ENCODE measurements around the gene FLRT2.

DNA sequence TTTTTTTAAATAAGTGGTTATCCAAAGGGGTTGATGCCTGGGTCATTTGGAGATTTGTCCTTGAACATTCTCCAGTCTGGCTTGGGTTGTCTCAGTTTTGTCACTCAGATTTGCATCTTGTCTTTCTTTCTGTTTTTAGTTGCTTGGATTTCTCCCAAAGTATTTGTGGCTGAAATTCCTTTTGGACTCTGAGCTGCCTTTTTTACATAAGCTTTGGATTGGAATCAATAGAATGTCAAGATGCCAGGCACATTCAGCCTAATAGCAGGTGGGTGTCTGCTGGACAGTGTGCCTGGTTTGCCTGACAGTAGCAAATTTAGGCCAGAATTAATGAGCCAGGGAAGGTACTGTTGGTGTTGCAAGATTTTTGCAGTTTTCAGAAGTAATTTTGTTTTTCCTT lies 50.0 kb downstream of the FLRT2 start:
- TF ChIP-seq, protein P1, sequence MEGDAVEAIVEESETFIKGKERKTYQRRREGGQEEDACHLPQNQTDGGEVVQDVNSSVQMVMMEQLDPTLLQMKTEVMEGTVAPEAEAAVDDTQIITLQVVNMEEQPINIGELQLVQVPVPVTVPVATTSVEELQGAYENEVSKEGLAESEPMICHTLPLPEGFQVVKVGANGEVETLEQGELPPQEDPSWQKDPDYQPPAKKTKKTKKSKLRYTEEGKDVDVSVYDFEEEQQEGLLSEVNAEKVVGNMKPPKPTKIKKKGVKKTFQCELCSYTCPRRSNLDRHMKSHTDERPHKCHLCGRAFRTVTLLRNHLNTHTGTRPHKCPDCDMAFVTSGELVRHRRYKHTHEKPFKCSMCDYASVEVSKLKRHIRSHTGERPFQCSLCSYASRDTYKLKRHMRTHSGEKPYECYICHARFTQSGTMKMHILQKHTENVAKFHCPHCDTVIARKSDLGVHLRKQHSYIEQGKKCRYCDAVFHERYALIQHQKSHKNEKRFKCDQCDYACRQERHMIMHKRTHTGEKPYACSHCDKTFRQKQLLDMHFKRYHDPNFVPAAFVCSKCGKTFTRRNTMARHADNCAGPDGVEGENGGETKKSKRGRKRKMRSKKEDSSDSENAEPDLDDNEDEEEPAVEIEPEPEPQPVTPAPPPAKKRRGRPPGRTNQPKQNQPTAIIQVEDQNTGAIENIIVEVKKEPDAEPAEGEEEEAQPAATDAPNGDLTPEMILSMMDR (conservative IDR thresholded peaks at IDR 0.05), result no peak
- TF ChIP-seq EZH2 (IDR thresholded peaks at IDR 0.05; ENCODE audit: low read depth), result no peak
